Stimulated activated CD8-positive, alpha-beta memory T cell treated with anti-CD3 and anti-CD28 coated beads, Interleukin-15, amount 100 ng/mL, for 48 hours (primary cell): ENCODE measurements around the gene VAC14.
"Not testable (repeated sequence)": the region's sequence is repeated elsewhere in the genome, so short reads cannot be mapped to it uniquely, and the experiment has no call there.

ENCODE experiments used
- DNase-seq, 2 donors: peaks; one replicate each; pipeline ENCODE4 v3.0.0-alpha.2; 2020; ENCODE audit warnings: low read depth in 2 of 2

VAC14 gene

DNA sequence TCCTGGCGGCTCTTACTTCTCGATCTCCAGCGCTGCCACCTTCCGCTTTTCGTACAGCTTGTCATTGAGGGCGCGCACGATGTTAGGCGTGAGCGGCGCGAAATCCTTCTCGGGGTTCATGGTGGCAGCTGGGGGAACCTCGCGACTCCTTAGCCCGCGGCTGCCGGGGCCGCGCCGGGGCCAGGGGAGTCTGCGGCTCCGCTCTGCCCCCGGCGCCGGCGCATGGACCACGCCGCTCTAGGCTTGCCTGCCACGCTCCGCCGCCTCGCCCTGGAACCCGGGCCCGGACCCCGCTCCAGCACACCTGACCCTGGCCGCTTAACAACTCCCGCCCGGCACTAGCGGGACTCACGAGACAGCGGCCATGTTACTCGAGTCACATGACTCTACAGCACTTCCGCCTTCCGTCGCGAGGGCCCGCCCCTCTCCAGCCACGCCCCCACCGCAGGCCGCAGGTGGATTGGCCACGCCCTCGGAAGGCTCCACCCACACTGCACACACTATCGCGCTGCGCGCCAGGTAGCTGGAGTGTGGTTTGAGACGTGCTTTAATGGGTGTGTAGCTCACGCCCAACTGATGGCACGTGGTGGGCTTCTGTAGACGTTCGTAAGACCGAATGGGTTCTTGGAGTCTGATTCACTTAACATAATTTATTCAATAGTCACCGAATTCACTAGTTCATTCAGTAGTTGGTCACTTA lies at the start of gene VAC14:
Gene VAC14 (minus strand): TSS at position 378 of the 700 bp plus-strand sequence. CDS start 258 bp downstream, at position 120.
- peak; percentile 92 for DNase-seq

DNA sequence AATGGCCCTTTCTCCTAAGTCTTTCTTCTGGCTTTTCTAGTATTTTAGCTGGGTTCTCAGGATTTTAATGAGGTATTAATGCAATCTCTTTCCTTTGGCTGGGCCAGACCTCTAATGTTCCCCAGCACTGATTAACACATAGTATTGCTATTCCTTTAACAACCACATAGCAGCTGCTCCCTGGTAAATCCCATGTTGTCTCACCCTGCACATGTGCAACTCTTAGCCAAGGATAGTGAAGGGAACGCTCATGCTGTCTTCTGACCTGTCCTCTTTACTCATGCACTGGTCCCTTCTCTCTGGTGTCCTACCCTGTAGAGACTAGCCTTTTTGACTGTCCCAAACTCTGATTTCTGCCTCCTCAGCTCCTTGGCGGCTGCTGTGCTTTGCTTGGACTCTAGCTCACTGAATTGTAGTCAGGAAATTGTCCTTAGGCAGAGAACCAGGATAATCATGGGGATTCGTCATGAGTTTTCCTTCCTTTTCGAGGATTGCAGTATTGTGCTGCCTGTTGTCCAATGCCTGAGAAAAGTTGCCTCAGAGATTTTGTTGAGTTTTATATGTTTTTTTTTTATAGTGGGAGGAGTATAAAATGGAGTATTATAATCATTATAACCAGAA lies 22.6 kb upstream of the VAC14 start:
- DNase-seq, result not testable (repeated sequence)

DNA sequence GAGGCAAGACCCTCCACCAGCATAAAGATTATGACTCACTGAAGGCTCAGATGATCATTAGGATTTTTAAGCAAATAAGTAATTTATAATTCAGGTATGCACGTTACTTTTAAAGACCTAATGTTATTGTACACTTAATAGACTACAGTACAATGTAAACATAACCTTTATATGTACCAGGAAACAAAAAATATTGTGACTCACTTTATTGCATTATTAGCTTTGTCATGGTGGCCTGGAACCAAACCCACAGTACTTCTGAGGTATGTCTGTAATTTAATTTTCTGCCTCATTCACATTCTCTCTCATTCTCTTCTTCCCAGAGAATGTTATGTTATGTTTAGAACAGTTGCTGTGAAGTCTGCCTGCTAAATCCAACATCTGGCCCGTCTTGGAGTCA lies 21.8 kb upstream of the VAC14 start:
- DNase-seq, result not testable (repeated sequence)

DNA sequence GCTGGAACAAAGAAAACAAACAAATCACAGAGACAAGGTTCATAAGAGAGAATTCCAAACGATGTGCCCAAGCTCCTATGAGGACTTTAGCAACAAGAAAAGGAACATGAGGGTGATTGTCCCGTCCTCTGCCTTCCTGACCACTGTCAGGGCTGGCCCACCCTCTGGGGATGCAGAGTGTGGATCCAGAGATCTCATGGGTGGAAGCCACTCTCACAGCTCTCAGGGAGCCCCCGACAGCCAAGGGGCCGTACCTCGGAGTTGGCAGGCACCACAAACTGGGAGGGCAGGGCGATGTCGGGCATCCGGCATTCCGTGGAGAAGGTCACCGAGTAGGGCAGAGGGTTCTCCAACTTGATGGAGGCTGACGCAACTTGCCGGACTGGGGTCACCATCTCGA lies 17.1 kb upstream of the VAC14 start:
- DNase-seq, result not testable (repeated sequence)

DNA sequence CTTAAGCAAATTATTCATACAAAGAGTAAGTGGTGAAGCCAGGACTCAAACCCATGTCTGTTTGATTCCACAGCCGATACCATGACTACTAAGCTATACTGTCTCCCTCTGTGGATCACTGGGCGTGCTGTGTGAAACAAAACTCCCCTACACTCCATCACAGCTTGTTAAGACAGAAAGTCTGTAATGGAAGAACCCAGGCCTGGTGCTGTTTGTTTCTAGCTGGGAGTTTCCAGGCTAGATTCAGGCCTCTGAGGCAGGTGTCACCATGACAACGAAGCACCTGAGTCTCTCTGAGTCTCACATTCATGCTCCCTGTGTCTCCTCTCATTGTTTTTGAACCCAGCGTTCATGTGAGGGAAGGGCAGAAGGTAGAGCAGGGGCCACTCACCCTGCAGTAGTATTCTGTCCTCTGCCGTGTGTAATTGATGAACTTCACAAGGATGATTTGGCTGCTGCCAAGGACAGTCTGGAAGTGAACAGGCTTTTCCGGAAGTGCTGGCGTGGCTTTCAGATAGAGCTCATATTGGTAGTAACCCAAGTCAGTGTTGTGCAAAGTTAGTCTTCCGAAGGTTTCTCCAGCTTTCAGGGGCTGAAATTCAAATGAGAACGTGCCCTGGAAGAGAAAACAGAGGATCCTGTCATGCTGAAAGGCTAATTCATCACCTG lies 8.6 kb upstream of the VAC14 start:
- no peak for DNase-seq

DNA sequence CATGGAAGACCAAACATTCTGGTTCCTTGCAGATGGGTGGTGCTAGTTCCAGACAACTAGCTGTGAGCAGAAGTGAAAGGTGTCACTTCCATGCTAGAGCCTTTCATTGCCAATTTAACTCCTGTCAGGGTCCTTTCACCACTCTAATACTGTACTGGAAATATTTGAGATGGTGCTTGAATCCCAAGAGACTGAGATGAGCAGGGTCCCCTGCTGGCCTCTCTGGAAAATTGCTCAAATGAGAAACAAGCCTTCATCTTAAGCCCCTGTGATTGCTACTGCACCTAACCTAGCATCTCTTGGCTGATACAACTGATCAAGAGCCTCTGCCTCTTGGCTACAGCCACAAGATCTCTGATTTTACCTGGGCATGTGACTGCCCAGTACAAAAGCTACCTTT lies 7.4 kb upstream of the VAC14 start:
- no peak for DNase-seq

DNA sequence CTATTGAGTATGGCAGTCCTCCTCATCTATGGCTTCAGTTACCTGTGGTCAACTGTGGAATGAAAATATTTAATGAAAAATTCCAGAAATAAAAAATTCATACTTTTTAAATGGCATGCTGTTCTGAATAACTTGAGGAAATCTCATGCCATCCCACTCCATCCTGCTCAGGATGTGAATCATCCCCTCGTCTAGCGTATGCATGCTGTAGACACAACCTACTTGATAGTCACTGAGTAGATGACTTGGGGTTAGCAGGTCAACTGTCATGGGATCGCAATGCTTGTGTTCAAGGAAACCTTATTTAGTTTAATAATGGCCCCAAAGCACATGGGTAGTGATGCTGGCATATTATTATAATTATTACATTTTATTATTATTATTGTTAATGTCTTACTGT lies 4.8 kb upstream of the VAC14 start:
- no peak for DNase-seq

DNA sequence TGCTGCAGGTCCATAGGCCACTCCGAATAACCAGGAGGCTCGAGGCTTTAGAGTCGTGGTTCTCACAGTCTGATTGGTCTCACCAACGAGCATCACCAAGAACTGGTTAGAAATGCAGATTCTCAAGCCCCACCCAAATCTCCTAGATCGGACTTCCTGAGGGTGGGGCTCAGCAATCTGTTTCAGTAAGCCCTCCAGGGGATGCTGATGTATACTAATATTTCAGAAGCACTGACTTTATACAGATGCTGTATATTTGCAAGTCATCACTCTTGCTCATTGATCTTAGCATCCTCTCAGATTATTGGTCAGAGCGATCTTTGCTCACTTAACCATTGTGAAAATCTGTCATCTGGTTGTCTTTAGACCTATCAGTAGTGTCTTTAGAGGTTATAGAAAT lies 4.4 kb upstream of the VAC14 start:
- DNase-seq, result no peak

DNA sequence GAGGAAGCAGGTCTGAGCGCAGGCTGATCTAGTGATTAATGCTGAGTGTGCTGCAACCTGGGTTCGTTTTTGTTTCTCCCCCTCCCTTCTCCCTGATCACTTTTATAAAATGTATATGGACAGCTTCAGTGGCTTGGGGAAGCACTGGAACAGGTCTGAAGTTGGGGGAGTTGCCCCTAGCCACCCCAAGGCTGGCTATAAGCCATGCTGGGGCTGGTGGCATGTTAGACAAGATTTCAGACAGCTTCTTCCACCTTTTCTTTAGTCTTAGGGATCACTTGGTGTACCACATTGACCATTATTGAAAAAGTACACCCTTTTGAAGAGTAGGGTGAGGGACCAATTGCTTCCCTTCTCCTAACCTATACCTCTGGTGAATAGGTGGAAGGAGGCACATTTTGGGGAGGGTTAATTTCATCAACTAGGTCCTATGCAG lies 3.8 kb upstream of the VAC14 start:
- no peak for DNase-seq

DNA sequence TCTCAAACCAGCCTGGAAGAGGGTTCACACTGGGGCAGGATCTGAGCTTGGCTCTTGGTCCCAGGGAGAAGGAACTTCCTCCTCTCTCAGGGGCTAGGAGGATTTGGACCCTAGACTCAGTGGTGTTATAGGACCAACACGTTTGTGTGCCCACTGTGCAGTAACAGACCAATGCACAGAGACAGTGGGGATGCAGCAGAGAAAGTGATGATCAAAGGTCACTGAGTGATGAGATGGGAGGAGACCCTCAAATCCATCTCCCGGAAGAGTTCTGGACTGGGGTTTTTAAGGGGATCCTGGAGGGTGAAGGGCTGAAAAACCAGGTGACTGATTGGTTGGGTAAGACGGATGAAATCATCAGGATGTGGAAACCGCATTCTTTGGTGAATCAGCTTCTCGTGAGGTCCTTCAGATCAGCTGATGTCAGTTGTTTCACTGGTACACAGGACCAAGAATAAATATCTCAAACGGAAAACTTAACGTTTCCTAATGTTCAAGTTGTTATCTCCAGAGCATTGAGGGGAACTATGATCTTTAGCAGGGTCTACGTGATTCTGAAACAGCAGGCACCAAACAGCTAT lies 3.3 kb upstream of the VAC14 start:
- DNase-seq, result no peak

DNA sequence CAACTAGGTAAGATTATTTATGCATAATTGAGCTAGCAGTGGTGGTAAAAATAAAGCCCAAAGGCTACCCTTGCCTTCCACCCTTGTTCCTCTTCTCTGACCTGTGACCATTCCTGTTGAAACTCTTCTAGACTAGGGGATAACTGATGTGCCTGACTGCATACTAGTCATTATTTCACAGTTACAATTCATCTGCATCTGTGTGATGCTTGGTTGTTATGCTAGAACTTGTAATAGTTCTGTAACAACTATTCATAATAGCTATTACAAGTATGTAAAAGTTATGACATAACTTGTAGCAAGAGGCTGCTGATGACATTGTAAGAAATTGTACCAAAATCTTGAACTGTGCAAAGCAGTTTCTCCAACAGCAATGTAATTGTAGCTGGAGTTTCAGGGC lies 2.4 kb upstream of the VAC14 start:
- no peak for DNase-seq

DNA sequence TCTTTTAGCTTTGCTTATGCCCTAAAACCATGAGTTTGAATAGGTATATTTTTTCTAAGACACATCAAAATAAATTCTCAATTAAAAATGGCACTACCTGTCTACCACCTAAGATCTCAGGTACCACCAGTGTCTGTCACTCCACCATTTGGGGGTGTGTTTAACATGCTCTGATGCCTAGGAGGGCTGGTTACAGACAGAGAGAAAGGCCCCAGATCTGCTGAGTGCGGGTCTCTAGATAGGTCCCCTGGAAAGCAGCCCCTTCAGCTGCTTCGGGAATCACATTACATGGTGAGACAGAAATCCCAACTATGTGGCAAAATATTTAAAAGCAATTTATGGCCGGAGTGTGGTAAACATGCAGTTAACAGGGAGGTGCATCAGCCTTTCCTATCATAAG lies 653 bp upstream of the VAC14 start:
- DNase-seq, result no peak

DNA sequence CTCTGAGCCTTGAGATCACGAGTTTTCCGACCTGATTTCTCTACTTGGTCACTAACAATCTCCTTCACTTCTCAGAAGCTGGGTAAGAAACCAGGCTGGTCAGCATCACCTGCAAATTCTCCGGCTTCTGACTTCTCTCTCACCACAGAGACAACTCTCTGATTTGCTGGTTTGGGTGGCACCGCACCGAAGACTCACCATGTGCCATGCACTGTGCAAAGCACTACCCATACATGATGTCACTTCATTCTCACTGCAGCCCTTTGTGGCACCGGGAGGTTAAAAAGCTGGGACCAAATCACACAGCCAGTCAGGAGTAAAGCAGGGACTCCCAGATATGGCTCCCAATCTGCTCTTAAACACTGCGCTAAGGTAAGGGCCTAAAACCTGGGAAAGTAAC lies 647 bp downstream of the VAC14 start:
- DNase-seq, result no peak

DNA sequence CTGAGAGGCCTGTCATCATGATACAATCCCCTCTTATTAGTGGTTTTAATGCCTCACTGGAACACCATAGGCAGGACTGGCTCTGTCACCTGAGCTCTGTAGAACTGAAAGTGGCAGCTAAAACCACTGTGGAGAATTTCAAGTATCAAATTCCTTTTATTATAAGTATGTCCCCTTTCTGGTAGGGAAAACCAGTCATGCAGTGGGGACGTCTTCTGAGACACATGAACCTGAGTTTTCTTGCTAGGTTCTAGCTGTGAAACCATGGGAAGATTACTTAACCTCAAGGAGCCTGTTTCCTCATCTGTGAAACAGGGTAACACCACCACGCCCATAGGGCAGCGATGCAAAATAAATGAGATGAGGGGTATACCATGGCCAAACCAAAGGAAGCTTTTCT lies 4.7 kb downstream of the VAC14 start:
- no peak for DNase-seq

DNA sequence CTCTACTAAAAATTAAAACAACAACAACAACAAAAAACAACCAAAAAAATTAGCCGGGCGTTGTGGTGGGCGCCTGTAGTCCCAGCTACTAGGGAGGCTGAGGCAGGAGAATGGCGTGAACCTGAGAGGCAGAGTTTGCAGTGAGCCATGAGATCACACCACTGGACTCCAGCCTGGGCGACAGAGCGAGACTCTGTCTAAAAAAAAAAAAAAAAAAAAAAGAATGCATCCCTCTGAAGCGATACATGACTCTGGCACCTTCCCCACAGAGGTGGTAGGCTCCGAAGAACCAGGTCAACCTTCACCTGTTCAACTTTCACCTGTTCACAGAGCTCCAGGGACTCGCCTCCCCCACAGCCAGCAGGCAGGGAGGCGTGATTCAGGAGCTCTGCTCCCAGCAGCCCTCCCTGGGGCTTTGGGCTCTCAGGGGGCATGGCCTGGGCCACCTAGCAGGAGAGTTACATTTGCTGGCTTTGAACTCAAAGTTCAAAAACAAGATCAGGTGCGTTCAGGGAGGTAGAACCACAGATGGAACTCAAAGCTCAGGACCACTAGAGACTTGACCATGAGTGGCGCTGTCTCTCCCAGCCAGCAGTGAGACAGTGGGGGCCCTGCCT lies 5.6 kb downstream of the VAC14 start:
- DNase-seq, result no peak

DNA sequence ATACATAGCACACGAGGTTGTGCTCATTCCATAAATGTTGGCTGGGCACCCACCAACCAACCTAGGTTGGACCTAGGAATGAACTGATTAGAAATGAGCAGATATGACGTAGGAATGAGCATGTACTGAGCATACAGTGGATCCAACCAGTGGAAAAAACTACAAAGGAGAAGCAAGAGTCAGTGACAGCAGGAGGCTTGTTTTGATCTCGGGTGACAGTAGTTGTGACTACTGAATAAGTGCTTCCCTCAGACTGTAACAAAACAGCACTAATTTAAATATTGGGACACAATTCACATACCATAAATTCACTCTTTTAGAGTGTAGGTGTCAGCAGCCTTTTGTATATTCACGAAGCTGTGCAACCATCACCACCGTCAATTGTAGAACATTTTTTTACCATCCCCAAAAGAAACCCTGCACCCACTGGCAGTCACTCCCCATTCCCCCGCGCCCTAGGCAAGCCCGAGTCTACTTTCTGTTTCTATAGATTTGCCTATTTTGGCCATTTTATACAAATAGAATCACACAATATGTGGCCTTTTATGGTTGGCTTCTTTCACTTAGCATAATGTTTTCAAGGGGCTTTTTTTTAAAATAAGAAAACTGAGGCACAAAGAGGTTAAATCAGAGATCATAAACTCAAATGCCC lies 7.0 kb downstream of the VAC14 start:
- no peak for DNase-seq

DNA sequence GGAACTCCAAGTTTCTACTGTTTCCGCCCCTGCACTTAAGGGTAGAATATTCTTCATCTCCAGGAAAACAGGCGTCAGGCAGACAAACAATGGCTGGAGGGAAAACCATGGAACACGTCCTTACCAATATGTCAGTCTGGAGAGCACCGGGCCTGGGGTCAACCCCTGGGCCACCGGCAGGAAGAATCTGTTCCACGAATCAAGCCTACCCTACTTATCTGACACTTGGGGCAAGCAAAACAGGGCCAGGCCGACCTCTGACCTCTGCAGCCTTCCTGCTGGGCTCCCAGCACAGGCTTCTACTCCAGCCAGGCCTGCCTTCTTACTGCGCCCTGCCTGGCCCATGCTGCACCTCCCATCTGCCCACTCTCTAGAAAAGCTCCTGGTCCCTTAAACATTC lies 10.1 kb downstream of the VAC14 start:
- DNase-seq, result no peak

DNA sequence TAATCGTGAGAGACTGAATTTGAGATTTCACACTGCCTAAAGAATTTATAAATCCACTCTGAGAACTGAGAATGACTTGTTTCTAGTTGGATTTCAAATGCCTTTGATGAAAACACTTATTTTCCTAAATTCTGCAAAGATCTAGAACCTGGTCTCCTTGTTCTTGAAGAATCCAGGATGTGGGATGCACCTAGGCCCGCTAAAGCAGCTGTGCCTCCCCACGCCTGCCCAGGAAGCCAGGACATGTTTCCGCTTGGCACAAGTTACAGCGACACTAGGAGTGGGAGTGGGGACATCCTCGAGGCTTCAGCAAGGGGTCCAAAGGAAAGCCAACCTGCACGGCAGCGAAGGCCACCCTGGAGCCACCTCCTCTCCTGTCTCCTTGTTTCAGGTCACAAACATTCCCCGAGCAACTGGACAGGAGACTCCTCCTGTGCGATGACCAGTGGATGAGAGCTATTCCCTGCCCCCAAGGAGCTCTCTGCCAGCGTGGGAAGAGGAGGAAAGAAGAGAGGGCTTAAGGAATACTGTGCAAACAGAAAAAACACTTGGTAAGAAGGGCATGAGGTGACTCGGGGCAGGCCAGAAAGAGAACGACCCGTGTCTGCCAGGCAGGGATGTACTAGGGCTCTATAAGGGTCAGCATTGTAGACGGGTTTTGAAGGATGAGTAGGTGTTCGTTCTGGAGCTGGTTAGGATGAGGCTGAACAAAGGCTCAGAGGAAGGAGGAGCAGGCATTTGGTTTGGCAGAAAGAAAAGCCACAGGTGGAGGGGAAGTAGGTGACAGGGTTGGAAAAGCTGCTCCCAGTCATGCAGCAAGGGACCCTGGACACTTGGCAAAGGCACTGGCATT lies 11.1 kb downstream of the VAC14 start:
- no peak for DNase-seq

DNA sequence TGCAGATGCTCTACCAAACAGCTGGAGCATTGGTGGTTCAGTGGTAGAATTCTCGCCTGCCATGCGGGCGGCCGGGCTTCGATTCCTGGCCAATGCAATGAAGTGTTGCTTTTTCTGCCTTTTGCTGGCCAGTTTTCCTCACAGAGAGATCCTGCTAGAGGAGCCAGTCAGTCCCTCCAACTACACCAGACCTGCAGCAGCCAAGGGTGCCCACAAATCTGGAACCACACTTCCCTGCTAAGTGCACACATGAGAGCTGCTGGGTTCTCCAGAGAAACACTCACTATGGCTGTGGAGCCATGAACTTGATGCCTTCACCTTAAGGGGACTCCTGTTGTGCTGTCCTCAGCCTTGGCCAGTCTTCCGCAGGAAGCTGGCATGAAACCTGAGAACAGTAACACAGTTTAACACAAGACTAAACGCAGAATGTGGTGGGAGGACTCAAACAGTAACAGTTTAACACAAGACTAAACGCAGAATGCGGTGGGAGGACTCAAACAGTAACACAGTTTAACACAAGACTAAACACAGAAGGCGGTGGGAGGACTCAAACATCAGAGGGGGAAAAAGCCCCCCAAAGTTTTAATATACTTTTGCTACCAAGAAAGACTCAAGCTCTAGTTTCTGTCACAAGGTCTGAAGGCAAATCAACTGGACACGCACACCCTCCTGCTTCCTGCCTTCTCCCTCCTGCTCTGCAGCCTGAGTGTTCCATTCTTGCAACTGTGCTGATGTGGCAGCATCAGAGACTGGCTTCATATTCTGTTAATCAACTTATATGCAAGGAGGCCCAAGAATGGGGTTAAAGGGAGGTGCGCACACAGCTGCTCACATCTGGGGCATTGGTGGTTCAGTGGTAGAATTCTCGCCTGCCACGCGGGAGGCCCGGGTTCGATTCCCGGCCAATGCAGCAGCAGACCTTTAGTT lies 12.0 kb downstream of the VAC14 start:
- DNase-seq, result no peak
